ENCODE measurements around the gene CCDC74A.
"Not testable (repeated sequence)": the region's sequence is repeated elsewhere in the genome, so short reads cannot be mapped to it uniquely, and the experiment has no call there.

CCDC74A gene

DNA sequence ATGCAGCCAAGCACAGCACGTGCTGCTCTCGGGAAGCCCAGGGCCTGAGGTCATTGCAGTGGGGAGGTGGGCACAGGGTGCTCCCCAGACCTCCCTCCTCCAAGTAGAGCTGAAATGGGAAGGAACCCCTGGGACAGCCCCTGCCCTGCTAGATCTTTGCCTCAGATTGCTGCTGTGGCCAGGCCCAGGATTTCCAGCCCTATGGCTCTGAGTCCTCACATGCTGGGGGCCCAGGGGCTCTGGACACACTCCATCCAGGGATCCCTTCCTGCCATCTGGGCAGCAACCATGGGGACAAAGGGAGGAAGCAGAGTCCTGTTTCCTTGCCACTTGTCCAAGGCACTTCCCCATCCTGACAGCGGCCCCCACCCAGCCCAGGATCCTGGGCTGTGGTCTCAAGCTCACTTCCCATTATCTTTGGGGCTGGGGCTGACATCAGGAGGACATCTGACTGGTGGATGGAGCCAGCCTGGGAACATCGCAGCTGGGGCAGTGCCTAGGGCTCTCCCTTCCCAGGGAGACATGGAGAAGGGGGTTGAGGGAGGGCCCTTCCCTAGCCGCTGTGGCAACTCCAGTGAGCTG lies 2.3 kb downstream of the CCDC74A start:
- not testable (repeated sequence) for DNase-seq

GRCh38 chr2:131530626-131531344 lies 3.1 kb downstream of the CCDC74A start:
- not testable (repeated sequence) for DNase-seq

- not testable (repeated sequence) for DNase-seq
Observed at GRCh38 chr2:131531547-131532185, 4.0 kb downstream of the CCDC74A start.

- not testable (repeated sequence) for DNase-seq
Observed at GRCh38 chr2:131532723-131533608, 5.3 kb downstream of the CCDC74A start.

GRCh38 chr2:131533609-131534316 lies 6.1 kb downstream of the CCDC74A start:
- not testable (repeated sequence) for DNase-seq

DNA sequence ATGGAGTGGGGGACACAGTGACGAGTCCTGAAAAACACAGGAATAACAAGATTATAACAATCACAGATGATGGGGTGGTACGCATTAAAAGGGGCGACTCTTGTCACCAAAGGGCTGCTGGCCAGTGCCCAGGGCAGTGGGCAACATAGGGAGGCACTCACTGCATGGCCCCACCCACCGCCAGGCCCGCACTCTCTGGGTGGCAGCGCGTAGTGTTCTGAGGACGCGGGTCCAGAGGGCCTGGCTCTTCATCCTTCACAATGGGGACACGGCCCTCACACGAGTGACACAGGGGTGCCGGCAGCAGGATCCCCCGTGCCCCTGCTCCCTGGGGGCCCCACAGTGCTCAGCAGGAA lies 6.6 kb downstream of the CCDC74A start:
- DNase-seq = not testable (repeated sequence)

GRCh38 chr2:131534965-131535364 lies 7.3 kb downstream of the CCDC74A start:
- DNase-seq = not testable (repeated sequence)

DNA sequence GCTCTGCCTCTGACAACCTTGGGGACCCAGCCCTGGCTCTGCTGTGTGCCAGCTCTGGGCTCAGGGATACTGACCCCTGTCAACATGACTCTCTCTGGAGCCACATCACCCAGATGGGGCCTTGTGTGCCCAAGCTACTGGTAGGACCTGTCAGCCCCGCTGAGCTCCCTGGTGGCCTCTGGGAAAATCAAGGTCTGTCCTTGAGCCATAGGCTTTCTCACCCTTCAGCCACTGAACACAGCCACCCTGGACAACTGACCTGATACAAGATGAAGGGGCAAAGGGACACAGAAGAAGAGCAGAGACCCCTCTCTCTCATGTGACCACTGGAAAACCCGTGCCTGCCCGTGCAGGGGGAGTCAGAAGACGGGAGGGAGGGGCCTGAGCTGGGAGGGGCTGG lies 7.8 kb downstream of the CCDC74A start:
- no peak for DNase-seq

- not testable (repeated sequence) for DNase-seq
Observed at GRCh38 chr2:131535951-131536826, 8.5 kb downstream of the CCDC74A start.

DNA sequence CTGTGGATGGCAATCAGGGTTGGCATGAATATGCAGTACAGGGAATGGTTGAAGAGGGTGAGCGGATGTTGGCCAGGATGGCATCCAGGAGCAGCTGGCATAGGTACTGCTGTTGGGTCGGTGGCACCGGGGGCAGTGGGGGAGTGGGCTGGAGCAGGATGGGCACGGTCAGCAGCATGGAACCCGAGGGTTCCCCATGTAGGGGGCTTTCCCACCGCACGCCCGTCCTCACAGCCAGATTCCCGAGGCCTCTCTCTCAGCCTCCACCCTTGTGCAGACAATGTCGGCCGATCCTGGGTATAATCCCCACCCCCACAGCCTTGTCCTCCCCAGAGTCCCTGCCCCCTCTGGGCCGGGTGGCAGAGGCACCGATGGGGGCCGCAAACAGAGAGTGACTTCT lies 9.2 kb downstream of the CCDC74A start:
- not testable (repeated sequence) for DNase-seq

DNA sequence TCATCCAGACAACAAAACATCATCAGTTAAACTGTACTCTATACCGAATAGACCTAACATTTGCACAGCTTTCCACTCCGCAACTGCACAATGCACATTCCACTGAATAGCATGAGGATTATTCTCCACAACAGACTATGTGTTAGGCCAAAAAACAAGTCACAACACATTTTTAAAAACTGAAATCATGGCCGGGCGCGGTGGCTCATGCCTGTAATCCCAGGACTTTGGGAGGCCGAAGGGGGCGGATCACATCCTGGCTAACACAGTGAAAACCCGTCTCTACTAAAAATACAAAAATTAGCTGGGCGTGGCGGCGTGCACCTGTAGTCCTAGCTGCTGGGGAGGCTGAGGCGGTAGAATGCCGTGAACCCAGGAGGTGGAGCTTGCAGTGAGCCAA lies 11.2 kb downstream of the CCDC74A start:
- DNase-seq = not testable (repeated sequence)

- DNase-seq = no peak
Observed at GRCh38 chr2:131542438-131543384, 15.0 kb downstream of the CCDC74A start.

- DNase-seq = no peak
Observed at GRCh38 chr2:131543385-131543891, 15.8 kb downstream of the CCDC74A start.

DNA sequence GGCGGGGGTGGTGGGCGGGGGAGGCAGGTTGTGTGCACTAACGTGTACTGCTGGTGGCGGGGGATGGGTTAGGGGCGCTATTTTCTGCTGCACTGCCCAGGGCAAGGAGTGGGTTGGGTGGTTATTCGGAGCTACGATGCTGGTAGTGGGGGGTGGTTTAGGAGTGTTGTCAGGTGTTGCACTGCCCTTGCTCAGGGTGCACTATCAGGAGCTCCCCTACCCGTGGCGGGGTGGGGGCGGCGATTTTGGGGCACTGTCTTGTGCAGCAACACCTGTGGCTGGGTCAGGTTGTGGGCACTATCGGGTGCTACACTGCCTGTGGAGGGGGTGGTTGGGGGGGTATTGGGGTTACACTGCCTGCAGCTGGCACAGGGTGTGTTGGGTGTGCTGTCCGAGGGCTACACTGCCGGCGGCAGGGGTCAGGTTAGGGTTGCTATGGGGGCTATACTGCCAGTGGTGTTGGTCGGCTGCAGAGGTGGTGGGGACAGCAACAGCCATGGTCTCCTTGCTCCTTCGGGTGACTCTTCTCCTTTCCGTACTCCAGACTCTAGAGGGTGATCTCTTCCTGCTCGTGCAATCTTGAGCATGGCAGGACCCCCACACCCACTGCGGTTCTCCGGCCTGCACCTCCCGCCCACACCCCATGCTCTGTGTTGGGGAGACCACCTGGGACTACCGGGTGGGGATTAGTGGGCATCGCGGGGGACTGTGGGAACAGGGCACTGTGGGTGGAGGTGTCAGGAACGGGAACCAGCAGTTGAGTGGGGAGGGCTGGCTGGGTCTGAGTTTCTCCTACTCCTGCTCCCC lies 16.5 kb downstream of the CCDC74A start:
- not testable (repeated sequence) for DNase-seq

- not testable (repeated sequence) for DNase-seq
Observed at GRCh38 chr2:131544813-131545165, 17.1 kb downstream of the CCDC74A start.

DNA sequence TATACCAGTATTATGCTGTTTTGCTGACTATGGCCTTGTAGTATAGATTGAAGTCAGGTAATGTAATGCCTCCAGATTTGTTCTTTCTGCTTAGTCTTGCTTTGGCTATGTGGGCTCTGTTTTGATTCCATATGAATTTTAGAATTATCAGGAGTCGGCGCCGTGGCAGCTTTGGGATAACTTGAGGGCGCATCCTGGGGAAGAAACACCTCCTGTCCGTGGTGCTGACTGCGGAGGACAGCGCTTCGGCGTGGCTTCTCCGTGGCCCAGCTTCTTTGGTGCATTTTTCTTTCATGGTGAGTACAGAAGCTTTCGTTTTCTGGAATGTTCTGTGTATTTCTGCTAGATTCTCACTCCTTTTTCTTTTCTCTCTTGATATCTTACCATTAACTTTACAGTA lies 25.2 kb downstream of the CCDC74A start:
- no peak for DNase-seq

- DNase-seq = no peak
Observed at GRCh38 chr2:131556998-131557397, 29.3 kb downstream of the CCDC74A start.

GRCh38 chr2:131557558-131558321 lies 30.1 kb downstream of the CCDC74A start:
- no peak for DNase-seq

All from NK-92 treated with Interleukin-12 subunit alpha and Interleukin-12 subunit beta, amount 100 ng/mL, for 24 hours (cell line).